ENCODE results near the gene KCTD14. TPM values are rescaled to one million over a fixed set of nuclear protein-coding genes. Genes with fewer than 3 reads are reported as not detected.
A peak's percentile ranks its signal among the peaks of the same experiment; 100 is the strongest.

Gene KCTD14
- total and polyA plus RNA-seq, 2 of the 4 experiments (the other 2 are of a cell fraction): 0.90 to 0.97 TPM

DNA sequence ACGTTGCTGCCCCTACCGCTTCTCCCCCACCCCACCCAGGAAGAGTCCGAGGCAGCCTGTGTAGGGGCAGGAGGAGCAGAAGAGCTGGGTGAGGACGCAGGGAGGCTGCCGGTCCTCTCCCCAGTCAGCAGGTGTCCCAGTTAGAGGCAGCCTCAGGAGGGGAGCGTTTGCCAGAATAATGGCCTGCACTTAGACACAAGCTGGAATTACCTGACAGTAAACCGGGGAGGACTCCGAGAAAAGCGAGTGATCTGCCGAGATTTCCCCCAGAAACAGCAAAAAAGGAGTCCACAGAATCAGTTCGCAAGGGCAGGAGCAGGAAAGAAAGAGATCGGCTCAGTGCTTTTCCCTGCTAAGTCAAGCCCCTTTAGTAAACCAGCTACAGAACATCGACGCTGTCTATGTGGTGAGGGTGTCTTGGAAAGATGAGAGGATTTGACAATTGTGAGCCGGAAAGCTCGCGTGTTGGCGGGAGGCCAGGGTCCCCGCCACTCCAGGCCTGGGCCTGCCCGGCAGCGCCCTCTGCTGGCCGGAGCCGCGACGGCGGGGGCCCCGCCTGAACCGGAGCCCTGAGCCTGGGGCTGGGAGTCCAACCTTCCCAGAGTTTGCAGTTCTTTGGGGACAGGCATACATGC, 22.9 kb upstream of the KCTD14 start:
- peak overlapping the region; percentile 90; the same call in 1 of the 2 replicates for H3K23ac ChIP-seq (ENCODE audit: low read depth, low read length)
- intact Hi-C loops (cut with micrococcal nuclease): loop anchor here (1.0 to 2.0 kb wide), 3 partner anchors 46 to 270 kb away; partner anchors contain the start of genes AAMDC and RSF1
- peak overlapping the region; percentile 29; the same call in 1 of the 2 replicates for H2AK5ac ChIP-seq (ENCODE audit: low read depth, low read length)
- POLR2A ChIA-PET (ENCODE audit: unreplicated experiment): no interaction called here
- no peaks in the 10 kb centered on the region for H3K9me3 ChIP-seq (ENCODE audit: control insufficient read depth, insufficient read depth, low read length)
- no TSS peak for BruUV-seq (replicated peaks)
- H3K27me3 ChIP-seq (ENCODE audit: control insufficient read depth, insufficient read depth, low read length): no peaks in the 10 kb centered on the region
- no peaks in the 10 kb centered on the region for H4K20me1 ChIP-seq (ENCODE audit: insufficient read depth, low read length)
- H3K18ac ChIP-seq (ENCODE audit: low read depth, low read length): peak overlapping the region; percentile 59; the same call in 1 of the 2 replicates
- dilution Hi-C loops (cut with HindIII; ENCODE audit: low sequenced_read_pairs, unreplicated experiment): no loop called here
- H3K4me3 ChIP-seq (ENCODE audit: insufficient read depth, low read depth, low read length): peak overlapping the region; percentile 41
- H4K5ac ChIP-seq (ENCODE audit: low read depth, low read length): peak overlapping the region; percentile 66
- H2BK15ac ChIP-seq (ENCODE audit: low read depth, low read length): peak overlapping the region; percentile 32; the same call in 1 of the 3 replicates
- H3K4me1 ChIP-seq (ENCODE audit: control insufficient read depth, insufficient read depth, low read length): peaks cover 23% of the 10 kb centered on the region
- ATAC-seq (ENCODE audit: low read depth) (peak; percentile 93), DNase-seq (peak; percentile 59)
- H2BK120ac ChIP-seq (ENCODE audit: low read depth, low read length): peak overlapping the region; percentile 86
- H2BK20ac ChIP-seq (ENCODE audit: low read depth, low read length): peak overlapping the region; percentile 55; the same call in 1 of the 2 replicates
- H3K9ac ChIP-seq (ENCODE audit: low read depth, low read length): peak overlapping the region; percentile 41
- H3K9me1 ChIP-seq (ENCODE audit: insufficient read depth, low read length): peaks cover 16% of the 10 kb centered on the region
- in situ Hi-C loops (cut with MboI; ENCODE audit: low sequenced_read_pairs): no loop called here
- CTCF ChIA-PET: interaction anchor here (0.5 to 1.5 kb wide), 10 partner anchors 10 to 519 kb away, joined by 3 to 6 read pairs (median 3); partner anchors contain the start of gene INTS4
- H4K91ac ChIP-seq (ENCODE audit: insufficient read depth, low read depth, low read length): peak overlapping the region; percentile 68
- peak overlapping the region; percentile 94 for H2AFZ ChIP-seq (replicated peaks; ENCODE audit: low read length, poor library complexity)
- H3K14ac ChIP-seq (replicated peaks; ENCODE audit: low read depth, low read length): peak overlapping the region; percentile 95
- H3K79me1 ChIP-seq (ENCODE audit: low read depth in 1 of 2, low read length in 2 of 2): peaks cover 3 to 10% of the 10 kb centered on the region in 2 experiments; a peak in 3 of 4 replicates
- no peaks in the 10 kb centered on the region for H3K36me3 ChIP-seq (ENCODE audit: control insufficient read depth, insufficient read depth, low read length)
- H3K56ac ChIP-seq (ENCODE audit: extremely low read depth, insufficient read depth, low read length): peak overlapping the region; percentile 57; the same call in 1 of the 2 replicates
- H3K4ac ChIP-seq (ENCODE audit: low read depth, low read length): peak overlapping the region; percentile 85
- peak overlapping the region; percentile 91 for H3K4me2 ChIP-seq (ENCODE audit: low read depth, low read length)
- H2AK9ac ChIP-seq (replicated peaks; ENCODE audit: low read depth, low read length, poor library complexity): peak overlapping the region; percentile 55
- peak overlapping the region; percentile 20 for H2BK5ac ChIP-seq (ENCODE audit: low read depth, low read length, poor library complexity, severe bottlenecking)
- peak overlapping the region; percentile 29 for H3K27ac ChIP-seq (ENCODE audit: insufficient read depth, low read length)
- 2% methylated on average over 17 of the region's 28 CpGs; no CpG with 5 or more reads in 1 of the 2 experiments for WGBS, 2 experiments (ENCODE audit: extremely low coverage in 2 of 2, insufficient read length in 1 of 2)
- peak overlapping the region; percentile 3 to 92; a peak in 3 of 4 replicates for H4K8ac ChIP-seq (ENCODE audit: low read depth in 2 of 2, low read length in 2 of 2)
- TF ChIP-seq CHD1 (IDR thresholded peaks at IDR 0.05; ENCODE audit: low read depth, low read length) (no peak), USF2 (IDR thresholded peaks at IDR 0.05; ENCODE audit: low read depth, low read length) (no peak), CEBPB (IDR thresholded peaks at IDR 0.05; ENCODE audit: low read depth, low read length) (no peak), NFE2L2 (IDR thresholded peaks at IDR 0.05; ENCODE audit: low read depth, low read length) (no peak), POLR2A (IDR thresholded peaks at IDR 0.05; ENCODE audit: low read depth, low read length) (no peak), RFX5 (IDR thresholded peaks at IDR 0.05; ENCODE audit: low read depth, low read length) (no peak), FOS (IDR thresholded peaks at IDR 0.05; ENCODE audit: low read depth, low read length) (no peak), SMC3 (IDR thresholded peaks at IDR 0.05; ENCODE audit: low read depth, low read length) (peak; percentile 81), BHLHE40 (IDR thresholded peaks at IDR 0.05; ENCODE audit: low read depth, low read length) (no peak), RCOR1 (IDR thresholded peaks at IDR 0.05; ENCODE audit: insufficient replicate concordance, low read length) (no peak), RAD21 (IDR thresholded peaks at IDR 0.05; ENCODE audit: low read length) (peak; percentile 92), MAZ (IDR thresholded peaks at IDR 0.05; ENCODE audit: borderline replicate concordance, low read depth, low read length) (peak; percentile 91), MXI1 (IDR thresholded peaks at IDR 0.05; ENCODE audit: borderline replicate concordance, low read depth, low read length) (no peak)
- TF ChIP-seq, protein P1, sequence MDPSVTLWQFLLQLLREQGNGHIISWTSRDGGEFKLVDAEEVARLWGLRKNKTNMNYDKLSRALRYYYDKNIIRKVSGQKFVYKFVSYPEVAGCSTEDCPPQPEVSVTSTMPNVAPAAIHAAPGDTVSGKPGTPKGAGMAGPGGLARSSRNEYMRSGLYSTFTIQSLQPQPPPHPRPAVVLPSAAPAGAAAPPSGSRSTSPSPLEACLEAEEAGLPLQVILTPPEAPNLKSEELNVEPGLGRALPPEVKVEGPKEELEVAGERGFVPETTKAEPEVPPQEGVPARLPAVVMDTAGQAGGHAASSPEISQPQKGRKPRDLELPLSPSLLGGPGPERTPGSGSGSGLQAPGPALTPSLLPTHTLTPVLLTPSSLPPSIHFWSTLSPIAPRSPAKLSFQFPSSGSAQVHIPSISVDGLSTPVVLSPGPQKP (IDR thresholded peaks at IDR 0.05; ENCODE audit: borderline replicate concordance, low read depth, low read length): no peak
